Heart left ventricle (tissue), 13 donors: Measurements from ENCODE around the gene L3HYPDH.

Experiments used
- POLR2A ChIP-seq, 2 donors: fragments of 450-650 bp; IDR thresholded peaks; one replicate each; pipeline ENCODE4 v1.6.1; 2017; ENCODE audit warnings: antibody characterized with exemption in 2 of 2, mild to moderate bottlenecking in 2 of 2, moderate library complexity in 2 of 2
- TF ChIP-seq, protein P1 (sequence below), 12 donors: fragments of 200-600 bp; sonication (generic) in 4 of 12; IDR thresholded peaks; one replicate each; pipeline versions ENCODE4 v1.5.0 to v1.8.0; 2018 to 2022; ENCODE audit warnings: antibody characterized with exemption in 12 of 12, mild to moderate bottlenecking in 5 of 12
- donor health status: ischemic (EF 13 %, LVEDD 7.1; RV severe dilation, severe dysfunction).
- donor health status: DM: no; HTN: yes; CAD: no.
- donor health status: DM: no; HTN: no; CAD: no.
- donor health status: ischemic (EF 25% LVEDD 6.9; RV normal size, moderate dysfunction).
- donor health status: ischemic (EF 25% LVEDD 5.7; RV mildly dilated, moderate dysfunction).
- donor health status: ischemic (EF 35%, LVEDD 5.7; RV mildly dilated, moderate dysfunction).
- donor health status: nonischemic (EF 11% LVEDD 7.7; RV severe dilation, severe dysfunction).
- donor health status: DM: yes; HTN: yes; CAD: no.
- donor health status: PGD.
- donor health status: ischemic (EF 29% LVEDD 5.4; RV normal size, mild dysfunction).
- donor health status: nonischemic (EF 23%, LVEDD 6.1; RV moderate dilation, normal function).

DNA sequence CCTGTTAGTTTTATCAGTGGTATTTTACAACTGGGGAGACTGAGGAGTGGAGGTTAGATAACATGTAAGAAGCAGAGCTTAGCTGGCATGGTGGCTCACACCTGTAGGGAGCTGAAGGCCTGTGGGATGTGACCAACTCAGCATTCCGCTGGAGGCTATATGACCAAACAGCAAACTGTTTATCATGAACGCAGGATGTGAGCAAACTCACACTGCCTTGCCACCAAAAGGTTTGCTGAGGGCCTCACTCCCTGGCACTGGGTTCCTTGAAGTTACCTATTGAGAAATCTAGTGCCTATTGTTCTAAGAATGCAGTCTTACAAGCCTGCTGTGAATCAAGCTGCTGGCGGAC lies 23.5 kb upstream of the L3HYPDH start:
- TF ChIP-seq, protein P1, sequence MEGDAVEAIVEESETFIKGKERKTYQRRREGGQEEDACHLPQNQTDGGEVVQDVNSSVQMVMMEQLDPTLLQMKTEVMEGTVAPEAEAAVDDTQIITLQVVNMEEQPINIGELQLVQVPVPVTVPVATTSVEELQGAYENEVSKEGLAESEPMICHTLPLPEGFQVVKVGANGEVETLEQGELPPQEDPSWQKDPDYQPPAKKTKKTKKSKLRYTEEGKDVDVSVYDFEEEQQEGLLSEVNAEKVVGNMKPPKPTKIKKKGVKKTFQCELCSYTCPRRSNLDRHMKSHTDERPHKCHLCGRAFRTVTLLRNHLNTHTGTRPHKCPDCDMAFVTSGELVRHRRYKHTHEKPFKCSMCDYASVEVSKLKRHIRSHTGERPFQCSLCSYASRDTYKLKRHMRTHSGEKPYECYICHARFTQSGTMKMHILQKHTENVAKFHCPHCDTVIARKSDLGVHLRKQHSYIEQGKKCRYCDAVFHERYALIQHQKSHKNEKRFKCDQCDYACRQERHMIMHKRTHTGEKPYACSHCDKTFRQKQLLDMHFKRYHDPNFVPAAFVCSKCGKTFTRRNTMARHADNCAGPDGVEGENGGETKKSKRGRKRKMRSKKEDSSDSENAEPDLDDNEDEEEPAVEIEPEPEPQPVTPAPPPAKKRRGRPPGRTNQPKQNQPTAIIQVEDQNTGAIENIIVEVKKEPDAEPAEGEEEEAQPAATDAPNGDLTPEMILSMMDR (IDR thresholded peaks at IDR 0.05): no peak
- TF ChIP-seq POLR2A (IDR thresholded peaks at IDR 0.05): no peak
